ENCODE measurements around the gene CFDP1.

- TF ChIP-seq, protein P1, sequence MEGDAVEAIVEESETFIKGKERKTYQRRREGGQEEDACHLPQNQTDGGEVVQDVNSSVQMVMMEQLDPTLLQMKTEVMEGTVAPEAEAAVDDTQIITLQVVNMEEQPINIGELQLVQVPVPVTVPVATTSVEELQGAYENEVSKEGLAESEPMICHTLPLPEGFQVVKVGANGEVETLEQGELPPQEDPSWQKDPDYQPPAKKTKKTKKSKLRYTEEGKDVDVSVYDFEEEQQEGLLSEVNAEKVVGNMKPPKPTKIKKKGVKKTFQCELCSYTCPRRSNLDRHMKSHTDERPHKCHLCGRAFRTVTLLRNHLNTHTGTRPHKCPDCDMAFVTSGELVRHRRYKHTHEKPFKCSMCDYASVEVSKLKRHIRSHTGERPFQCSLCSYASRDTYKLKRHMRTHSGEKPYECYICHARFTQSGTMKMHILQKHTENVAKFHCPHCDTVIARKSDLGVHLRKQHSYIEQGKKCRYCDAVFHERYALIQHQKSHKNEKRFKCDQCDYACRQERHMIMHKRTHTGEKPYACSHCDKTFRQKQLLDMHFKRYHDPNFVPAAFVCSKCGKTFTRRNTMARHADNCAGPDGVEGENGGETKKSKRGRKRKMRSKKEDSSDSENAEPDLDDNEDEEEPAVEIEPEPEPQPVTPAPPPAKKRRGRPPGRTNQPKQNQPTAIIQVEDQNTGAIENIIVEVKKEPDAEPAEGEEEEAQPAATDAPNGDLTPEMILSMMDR (IDR thresholded peaks at IDR 0.05) = no peak
- TF ChIP-seq EZH2 (IDR thresholded peaks at IDR 0.05; ENCODE audit: borderline replicate concordance, insufficient read depth, low read depth, low read length, poor library complexity, severe bottlenecking) = no peak
Observed at GRCh38 chr16:75296606-75297005, 136.7 kb downstream of the CFDP1 start.

Data from B cell (primary cell).